ENCODE measurements around the gene ZFYVE27.

DNA sequence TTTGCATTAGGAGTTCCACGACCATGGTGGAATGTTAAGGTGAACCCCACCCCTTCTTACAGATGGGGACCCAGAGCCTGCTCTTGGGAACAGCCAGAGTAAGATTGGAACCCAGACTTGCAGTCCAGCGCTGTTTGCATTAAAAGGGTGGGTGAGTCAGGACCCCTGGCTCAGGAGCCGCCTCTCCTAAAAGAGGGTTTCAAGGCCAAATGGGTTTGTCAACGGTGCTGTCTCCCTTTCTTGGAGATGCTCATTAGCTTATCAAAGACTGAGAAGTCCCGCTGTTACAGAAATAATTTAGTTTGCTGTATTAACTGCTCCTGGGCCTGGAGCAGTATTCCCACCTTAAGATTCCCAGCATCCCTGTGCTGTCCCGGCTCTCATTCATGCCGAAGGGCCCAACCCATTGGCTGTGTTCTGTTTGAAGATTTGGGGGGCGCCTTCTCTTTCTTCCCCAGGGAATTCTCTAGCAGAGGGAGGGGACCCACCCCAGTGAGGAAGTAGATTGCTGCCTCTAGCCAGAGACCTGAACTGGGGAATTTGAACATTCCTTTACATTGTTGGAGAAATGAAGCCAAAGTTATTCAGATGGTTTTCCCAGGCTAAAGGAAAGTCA is 21.6 kb upstream of the ZFYVE27 start:
- TF ChIP-seq CTCF (IDR thresholded peaks at IDR 0.05) (no peak), POLR2A (IDR thresholded peaks at IDR 0.05) (no peak)

Measured in body of pancreas (tissue), 4 donors.